Vagina (tissue), 2 donors: ENCODE data around the gene C9orf50.

Experiments
- POLR2A ChIP-seq, 2 donors: fragments of 450-650 bp; IDR thresholded peaks; one replicate each; pipeline ENCODE4 v1.6.1; 2017; ENCODE audit warnings: antibody characterized with exemption in 2 of 2, mild to moderate bottlenecking in 2 of 2, moderate library complexity in 2 of 2
- POLR2AphosphoS5 ChIP-seq, 2 donors: sonication (generic); formaldehyde crosslinking; IDR thresholded peaks; one replicate each; pipeline ENCODE4 v1.9.0; 2017; ENCODE audit warnings: antibody characterized with exemption in 2 of 2, mild to moderate bottlenecking in 2 of 2, low read depth in 1 of 2; ENCODE audit not compliant: insufficient read depth in 1 of 2
- TF ChIP-seq, protein P1 (sequence below), 3 experiments: fragments of 450-650 bp in 2 of 3; fragments of 200-600 bp in 1 of 3; sonication (generic) in 1 of 3; IDR thresholded peaks; one replicate each; pipeline ENCODE4 v1.5.1; 2017 to 2019; ENCODE audit warnings: antibody characterized with exemption in 3 of 3, mild to moderate bottlenecking in 2 of 3, moderate library complexity in 2 of 3

DNA sequence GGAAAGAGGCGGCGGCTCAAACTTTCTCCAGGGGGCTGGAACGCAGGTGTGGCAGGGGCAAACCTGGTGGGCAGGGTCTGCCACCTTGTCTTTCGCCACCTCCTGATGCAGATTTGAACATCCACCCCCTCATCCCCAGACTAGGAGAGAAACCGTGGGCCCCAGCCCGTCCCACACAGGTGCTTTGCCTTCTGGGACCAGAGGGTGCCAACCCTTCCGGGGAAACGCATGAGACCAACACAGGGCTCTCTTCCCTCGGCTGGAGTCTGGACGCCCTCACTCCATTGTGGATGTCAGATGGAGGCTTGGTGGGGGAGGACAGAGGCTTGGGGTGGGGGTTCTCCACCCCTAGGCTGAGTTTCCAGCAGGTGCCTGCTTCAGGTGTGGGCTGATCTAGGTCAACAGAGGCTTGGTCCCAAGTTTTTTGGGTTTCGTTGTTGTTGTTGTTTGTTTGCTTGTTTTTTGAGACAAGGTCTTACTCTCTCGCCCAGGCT, 9.5 kb downstream of the C9orf50 start:
- TF ChIP-seq, protein P1, sequence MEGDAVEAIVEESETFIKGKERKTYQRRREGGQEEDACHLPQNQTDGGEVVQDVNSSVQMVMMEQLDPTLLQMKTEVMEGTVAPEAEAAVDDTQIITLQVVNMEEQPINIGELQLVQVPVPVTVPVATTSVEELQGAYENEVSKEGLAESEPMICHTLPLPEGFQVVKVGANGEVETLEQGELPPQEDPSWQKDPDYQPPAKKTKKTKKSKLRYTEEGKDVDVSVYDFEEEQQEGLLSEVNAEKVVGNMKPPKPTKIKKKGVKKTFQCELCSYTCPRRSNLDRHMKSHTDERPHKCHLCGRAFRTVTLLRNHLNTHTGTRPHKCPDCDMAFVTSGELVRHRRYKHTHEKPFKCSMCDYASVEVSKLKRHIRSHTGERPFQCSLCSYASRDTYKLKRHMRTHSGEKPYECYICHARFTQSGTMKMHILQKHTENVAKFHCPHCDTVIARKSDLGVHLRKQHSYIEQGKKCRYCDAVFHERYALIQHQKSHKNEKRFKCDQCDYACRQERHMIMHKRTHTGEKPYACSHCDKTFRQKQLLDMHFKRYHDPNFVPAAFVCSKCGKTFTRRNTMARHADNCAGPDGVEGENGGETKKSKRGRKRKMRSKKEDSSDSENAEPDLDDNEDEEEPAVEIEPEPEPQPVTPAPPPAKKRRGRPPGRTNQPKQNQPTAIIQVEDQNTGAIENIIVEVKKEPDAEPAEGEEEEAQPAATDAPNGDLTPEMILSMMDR (IDR thresholded peaks at IDR 0.05): no peak
- no peak for TF ChIP-seq POLR2AphosphoS5 (IDR thresholded peaks at IDR 0.05; ENCODE audit: insufficient read depth in 1 of 2, low read depth in 1 of 2)
- no peak for TF ChIP-seq POLR2A (IDR thresholded peaks at IDR 0.05)
